Stimulated activated CD4-positive, alpha-beta T cell treated with anti-CD3 and anti-CD28 coated beads, TNF-alpha, amount 100 ng/mL, for 24 hours (primary cell): ENCODE data around the gene POLR1H.

Source experiments
- DNase-seq, 3 experiments: peaks; one replicate each; pipeline ENCODE4 v3.0.0-alpha.2; 2020; ENCODE audit warnings: low read depth in 3 of 3

Gene POLR1H

DNA sequence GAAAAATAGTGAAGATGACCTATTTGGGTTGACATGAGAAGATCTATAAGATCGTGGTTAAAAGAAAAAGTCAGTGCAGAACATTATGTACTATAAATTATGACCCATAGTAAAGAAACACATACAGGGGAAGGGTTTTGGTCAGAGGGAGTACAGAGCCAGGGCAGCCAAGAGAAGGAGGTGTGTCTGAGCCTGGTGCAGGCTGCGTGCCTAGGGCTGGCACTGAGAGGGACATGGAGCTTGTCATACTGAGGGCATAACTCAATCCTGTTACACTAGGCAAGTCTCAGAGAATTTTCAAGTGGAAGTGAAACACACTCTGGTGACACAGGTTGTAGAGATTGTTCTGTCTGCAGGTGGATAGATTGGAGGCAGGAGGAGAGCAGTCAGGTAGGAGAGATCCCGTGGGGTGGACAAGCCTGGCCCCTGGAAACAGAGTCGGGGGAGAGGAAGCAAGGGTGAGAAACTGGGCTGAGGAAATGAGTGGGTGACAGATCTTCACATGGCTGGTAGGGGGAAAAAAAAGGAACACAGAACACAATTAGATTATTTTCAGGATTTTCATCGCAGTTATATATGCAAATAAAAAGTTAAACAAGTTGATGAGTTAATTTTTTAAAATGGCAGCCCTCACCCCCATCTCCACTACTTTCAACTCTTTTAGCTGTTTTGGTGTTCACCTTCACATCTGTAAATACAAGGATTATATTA, 33.0 kb downstream of the POLR1H start:
- DNase-seq = no peak

DNA sequence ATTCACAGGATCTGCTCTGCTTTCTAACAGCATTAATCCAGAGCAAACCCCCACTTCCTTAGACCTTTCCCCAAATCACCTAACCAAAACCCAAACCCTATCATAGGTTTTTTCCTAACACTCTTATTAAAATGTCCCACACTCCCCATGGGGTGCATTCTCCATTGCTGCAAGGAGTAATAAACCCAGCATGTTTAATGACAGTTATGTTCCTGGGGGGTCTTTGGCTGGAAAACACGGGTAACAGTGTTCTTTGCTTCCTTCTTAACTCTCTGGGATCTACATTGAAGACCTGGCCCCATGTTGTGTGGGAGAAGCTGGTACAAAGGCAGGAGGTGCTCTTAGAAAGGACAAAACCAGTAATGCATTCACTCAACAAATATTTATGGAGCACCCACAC, 35.8 kb downstream of the POLR1H start:
- no peak for DNase-seq

DNA sequence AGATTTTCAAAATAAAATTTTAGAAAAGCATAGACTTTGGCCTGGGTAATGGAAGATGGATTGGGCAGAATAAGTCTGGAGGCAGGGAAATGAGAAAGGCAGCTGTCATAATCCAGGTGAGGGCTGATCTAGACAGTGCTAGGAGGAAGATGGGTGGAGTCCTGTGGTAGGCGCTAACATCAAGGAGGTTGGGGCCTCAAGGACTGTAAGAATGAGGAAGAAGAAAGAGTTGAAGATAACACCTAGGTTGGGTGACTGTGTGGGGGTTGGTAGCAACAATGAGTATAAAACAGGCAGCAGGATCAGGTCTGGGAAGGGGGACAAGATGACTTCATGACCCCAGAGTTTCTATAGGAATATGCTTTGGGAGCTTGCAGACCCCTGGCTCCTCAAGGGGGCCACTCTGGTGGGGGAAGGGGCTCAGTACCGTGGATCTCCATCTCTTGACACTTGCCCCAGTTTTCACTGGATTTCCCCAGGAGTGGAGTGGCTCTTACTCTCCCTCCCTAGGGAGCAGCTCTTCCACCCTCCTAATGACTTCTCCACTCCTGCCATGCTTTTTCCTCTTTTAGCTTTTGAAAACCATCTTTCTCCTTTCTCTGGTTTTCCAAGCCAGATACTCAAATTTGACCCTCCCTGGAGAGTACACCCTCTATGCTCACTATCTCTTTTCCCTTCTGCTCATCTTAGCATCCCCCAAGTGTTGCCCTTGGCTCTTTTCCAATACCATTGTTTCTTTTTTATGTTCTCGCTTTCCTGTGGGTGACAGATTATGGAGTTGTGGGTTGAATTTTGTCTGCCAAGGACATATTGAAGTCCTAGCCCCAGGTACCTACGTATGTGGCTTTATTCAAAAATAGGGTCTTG, 37.1 kb downstream of the POLR1H start:
- DNase-seq = no peak

DNA sequence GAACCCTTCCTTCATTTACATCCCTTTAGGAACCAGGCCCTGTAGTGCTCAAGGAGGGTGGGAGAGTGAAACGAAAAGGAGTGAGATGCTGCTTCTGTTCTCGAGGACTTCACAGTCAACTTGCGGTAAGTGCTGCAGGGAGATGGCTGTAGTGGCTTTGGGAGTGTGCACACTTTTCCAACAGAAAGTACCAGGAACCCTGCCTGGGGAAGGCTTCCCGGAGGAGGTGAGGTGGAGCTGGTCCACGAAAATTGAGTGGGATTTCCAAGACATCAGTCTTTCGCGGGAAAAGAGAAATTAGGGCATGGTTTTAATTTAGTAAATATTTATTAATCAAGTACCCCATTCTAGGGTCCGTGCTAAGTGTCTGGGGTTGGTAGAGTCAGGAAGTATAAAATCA, 39.1 kb downstream of the POLR1H start:
- DNase-seq = no peak

DNA sequence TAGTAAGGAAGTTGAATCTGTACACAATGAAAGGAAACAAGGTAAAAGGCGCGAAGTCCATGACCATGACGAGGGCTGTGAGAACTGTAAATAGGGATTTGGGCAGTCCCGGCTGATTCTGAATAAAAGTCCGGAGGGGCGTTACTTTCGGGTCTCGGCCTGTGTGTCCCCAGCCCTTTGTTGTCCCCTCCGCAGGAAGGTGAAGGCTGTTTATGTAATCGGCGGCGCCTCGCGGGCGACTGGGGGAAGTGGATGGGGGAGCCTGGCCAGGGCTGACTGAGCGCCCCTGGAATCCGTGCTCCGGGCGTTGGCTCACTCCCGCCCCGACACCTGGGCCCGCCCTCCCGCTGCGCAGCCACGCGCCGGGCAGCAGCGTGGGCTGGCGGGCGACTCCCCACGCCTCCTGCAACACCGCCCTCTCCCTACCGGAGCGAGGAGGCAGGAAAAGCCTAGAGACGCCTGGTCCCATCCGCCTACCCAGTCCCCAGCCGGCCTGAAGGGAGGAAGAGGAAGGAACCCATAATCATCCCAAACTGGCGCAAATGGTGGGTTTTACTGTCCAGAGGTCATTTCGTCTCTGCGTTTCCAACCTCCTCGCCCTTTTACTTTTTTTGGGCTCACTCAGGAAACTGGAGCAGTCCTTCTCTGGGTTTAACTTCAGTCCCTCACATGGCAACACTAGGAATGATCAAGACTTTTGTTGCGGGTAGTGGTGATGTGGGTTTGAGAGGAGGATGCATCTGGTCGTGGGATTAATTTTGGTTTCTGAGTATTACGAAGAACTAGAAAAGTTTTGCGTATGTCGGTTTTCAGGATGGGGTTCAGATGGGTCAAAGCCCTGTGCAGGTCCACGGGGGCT, 39.7 kb downstream of the POLR1H start:
- DNase-seq = no peak

DNA sequence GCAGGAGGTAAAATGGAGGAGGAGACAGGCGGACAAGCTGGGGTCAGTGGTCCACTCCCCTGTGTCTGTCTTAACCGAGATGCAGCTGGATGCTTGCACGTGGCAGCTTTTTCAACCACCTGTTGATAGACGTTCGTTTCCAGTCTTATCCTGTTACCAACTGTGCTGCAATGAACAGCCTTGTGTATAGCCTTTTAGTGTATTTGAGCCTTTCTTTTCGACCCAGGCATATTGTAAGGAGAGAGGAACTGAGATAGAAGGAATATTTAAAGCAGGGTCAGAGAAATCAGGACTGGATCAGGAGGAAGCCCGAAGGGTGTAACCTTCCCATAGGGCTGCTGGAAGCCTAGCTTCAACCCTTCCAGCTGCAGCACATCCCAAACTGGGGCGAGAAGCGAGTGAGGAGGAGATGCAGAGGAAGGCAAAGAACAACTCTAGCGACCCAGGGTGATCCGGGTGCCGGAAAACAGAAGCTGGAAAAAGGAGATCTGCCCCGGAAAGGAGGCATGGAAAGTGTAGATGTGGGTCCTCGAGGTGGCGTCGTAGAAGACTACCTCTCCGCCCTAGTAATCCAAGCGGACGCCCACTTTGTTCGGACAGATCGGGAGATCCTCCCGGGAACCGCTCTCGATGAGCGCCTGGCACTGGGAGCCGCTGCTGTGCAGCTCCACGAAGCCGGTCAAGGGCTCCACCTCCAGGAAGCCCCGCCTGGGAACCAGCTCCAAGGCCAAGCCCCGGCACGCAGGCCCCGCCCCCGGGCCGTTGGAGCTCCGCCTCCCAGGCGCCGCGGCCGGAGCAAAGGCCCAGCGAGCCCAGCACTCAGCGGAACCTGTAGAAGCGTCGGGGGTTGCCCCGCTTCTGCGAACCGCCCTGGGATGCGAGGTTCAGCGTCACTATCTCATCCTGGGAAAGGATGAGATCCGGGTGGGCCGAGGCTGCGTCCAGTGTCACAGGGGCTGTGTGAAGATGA, 40.7 kb downstream of the POLR1H start:
- DNase-seq = peak; percentile 48 to 73 (median 60)

DNA sequence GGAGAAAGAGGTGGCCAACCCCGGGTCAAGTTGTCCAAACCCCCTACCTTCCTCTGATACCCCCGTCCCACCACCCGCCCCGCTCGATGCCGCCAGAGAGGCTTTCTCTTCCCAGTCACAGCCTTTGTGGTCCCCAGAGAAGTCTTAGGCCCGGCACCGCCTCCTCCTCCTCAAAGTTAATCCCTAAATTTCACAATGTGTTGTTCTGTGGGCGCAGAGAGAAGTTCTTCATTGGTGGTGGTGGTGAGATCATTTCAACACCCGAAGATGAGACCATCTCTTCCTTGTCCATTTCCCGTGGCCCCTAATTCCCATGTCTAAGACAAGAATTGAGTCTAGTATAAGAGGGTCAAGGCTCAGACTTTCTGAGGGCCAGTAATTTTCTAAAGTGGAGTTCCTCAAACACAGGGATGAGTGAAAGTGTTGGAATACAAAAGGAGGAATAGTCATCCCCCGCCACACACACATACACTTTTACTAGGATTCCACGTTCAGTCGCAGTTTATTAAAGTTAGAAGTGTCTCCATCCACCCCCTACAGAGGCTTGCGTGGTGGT, 41.4 kb downstream of the POLR1H start:
- DNase-seq = no peak

DNA sequence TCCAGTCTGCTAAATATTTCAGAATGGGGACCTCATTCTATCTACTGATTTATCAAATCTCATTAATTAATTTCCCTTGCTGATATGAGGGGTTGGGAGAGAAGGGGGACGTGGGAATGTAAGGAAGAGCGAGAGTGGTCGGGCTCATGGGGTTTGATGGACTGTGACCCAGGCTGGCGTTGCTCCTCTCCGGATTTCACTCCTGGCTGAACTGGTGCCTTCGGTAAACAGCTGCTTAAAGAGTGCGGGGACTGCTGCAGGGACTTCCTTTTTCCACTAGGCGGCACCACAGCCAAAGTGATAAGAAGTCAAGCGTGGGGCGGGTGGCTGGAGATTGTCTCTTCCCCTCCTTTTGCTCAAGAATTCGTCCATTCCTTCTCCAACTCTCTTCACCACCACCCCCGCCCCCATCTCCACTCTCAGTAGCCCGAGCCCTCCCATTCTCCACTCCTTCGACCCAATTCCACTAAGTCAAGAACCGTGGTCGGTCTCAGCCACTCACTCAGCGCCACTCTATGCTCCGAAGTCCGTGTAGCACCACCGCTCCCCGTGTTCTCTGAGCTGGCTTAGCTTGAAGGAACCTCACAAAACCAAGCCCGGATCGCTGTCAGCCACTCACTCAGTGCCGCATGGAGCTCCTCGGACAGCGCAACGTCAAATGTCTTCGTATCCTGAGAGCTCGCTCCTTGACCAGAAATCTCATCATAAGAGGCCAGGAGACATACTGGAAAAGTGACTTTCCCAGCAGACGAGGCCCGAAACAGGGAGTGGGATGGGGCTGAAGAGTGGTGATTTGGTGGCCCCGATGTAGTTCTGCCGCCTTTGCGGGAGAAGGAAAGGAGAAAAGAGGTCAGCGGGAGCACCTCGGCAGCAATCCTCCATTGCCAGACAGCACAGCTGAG, 42.2 kb downstream of the POLR1H start:
- DNase-seq = peak; percentile 59 to 79 (median 79)

DNA sequence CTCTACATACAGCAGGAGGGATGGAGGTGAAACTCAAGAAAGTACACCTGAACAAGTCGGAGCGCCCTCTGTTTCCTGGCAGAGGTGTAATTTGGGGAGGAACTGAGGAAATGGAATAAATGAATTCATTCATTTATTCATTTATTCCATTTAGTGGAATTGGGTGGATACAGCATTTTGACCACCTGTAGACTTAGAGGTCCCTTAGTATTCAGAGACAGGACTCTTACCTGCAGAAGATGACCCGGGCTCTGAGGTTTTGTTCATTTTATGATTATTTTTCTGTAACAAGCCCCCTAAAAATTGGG, 42.8 kb downstream of the POLR1H start:
- DNase-seq = no peak

DNA sequence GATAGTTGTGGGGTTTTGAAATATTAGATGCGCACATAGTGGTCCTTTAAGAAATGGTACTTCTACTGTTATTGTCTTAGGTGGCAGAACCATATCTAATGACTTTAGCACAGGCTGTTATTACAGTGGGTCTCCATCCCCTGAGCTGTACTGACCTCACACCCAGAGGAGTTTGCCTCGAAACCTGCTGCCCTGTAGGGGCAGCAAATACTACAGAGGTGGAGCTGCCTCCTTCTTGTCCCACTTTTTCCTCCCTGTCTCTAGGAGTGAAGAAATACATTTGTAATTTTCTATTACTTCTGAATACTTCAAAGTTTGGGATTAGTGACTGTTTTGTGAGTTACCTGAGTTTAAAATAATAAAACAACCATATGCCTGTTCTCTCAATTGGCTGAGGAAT, 43.6 kb downstream of the POLR1H start:
- no peak for DNase-seq

DNA sequence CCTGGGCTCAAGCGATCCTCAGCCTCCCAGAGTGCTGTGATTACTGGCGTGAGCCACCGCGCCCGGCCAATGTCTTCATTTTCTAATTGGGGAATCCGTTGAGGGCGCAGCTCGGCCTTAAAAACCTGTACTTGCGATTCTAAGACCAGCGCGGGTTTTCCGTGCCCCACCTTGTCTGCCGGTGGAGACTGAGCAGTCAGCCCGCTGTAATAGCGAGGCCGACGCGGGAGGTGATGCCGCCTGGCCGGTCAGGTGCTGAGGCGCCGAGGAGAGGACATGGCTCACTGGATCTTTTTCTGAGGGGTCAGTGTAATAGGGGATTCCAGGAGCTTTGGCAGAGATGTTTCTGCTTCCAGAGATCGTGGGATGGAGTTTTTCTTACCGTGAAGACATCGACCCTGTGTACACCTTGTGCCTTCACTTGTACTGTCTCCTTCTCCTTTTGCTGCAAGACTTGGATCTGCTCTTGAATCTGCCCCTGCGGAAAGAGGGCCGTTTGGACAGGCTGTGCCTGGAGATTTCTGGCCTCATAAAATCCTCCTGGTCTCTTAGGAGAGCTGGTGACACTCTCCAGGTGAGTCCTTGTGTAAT, 50.3 kb downstream of the POLR1H start:
- no peak for DNase-seq

DNA sequence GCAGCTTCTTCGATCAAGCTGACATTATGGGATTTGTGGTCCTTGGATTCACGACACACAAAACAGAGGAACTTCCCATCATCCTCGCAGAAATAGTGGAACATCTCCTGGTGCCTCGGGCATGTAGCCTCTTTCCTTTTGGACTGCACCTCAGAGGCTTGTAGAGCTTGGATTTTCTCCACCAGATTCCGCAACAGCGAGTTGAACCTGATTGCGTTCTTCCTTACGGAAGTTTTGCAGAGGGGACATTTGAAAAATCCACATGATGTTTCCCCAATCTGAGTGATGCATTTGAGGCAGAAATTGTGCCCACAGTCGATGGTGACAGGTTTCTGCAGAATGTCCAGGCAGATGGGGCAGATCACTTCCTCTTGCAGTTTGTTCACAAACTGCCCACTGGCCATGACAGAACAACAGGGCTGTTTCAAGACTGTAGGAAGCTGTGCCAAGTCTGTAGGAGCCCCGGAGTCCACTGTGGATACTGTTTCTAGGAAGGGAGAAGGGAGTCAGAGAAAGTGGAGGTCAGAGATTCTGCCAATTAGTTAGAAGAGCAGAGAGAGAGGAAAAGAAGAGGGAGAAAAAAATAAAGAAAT, 51.4 kb downstream of the POLR1H start:
- no peak for DNase-seq

DNA sequence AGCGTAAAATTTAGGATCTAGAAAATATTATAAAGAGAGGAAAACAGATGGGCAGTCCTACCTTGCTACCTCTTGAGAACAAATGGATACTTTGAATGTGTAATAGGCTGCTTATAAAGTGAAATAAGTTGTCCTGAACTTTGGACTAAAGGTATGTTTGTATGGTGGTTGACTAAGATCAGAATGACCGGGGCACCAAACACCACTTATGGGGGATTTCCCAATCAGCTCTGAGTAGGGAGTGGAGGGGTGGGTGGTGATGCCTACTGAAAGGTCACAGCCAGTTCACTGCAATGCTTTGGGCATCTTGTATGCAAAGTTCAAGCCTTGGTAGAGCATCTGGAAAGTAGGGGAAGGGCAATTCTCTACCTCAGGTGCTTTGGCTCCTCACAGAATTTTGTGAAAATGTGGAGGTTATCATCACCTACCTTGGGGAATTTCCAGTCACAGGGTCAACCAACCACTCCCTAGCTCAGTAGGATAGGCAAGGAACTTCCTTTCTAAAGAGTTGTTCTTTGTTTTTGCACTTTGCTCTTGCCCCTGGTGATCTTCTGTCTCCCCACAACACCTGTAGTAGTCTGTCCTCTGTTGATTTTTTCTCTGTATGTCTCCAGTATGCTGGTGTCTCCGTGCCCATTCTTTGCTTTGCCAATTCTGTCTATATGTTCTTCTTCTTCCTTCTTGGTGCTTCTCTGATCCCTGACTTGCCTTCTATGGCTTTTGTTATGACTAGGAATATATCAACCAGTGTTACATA, 52.1 kb downstream of the POLR1H start, which contains the start of gene TRIM31:
TSS of gene TRIM31 (minus strand) at position 88 of the 757 bp plus-strand sequence. CDS start 285 bp downstream, outside the sequence.
- DNase-seq = no peak

DNA sequence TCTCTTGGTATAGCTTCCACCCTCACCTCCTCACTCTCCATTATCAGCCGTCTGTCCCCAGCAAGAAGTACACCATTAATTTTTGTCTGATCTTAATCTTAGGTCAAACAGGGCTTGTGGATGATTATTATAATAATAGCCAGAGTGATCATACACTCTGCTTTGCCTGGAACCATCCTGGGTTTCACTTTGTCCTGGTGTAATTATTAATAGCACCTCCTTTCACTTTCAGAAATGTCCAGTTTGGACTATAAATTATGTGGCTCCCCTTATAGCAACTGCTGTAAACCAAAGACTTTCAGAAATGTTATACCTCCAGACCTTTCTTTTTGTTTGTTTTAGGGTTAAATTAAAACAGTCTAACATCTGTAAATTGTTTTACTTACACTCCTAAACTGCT, 52.8 kb downstream of the POLR1H start:
- DNase-seq = no peak
